Gastroesophageal sphincter (tissue), 4 donors: ENCODE measurements around the gene GLB1L3. TPM values are rescaled to one million over a fixed set of nuclear protein-coding genes. Genes with fewer than 3 reads are reported as not detected.
"Not testable (repeated sequence)": the region's sequence is repeated elsewhere in the genome, so short reads cannot be mapped to it uniquely, and the experiment has no call there.

Source experiments
- ATAC-seq: fragments of 150-250 bp; one replicate; pipeline ENCODE4 v1.9.1; 2016; ENCODE audit warnings: mild to moderate bottlenecking, moderate library complexity
- H3K27ac ChIP-seq, 4 donors: fragments of 200-600 bp; sonication (generic) in 3 of 4; 1 replicate in 3 of 4; 2 replicates in 1 of 4; pipeline ENCODE4 v1.5.1; 2016 to 2019
- H3K27me3 ChIP-seq: fragments of 200-600 bp; sonication (generic); one replicate; pipeline ENCODE4 v1.5.1; 2019
- H3K36me3 ChIP-seq, 2 donors: fragments of 200-600 bp; sonication (generic); one replicate each; pipeline ENCODE4 v1.5.1; 2019; ENCODE audit warnings: control low read depth in 1 of 2
- H3K4me1 ChIP-seq, 3 donors: fragments of 200-600 bp; sonication (generic); 1 replicate in 2 of 3; 2 replicates in 1 of 3; pipeline ENCODE4 v1.5.1; 2016 to 2019; ENCODE audit warnings: control low read depth in 2 of 3
- H3K4me3 ChIP-seq, 2 donors: fragments of 200-600 bp; sonication (generic); one replicate each; pipeline ENCODE4 v1.5.1; 2019; ENCODE audit warnings: mild to moderate bottlenecking in 1 of 2, moderate library complexity in 1 of 2
- H3K9me3 ChIP-seq, 3 donors: fragments of 200-600 bp; sonication (generic); one replicate each; pipeline ENCODE4 v1.5.1; 2017 to 2019; ENCODE audit warnings: control low read depth in 2 of 3
- EP300 ChIP-seq: sonication (generic); formaldehyde crosslinking; IDR thresholded peaks from one replicate; pipeline ENCODE4 v1.6.1; 2017; ENCODE audit warnings: antibody characterized with exemption, mild to moderate bottlenecking
- POLR2A ChIP-seq, 2 donors: fragments of 450-650 bp; IDR thresholded peaks; one replicate each; pipeline ENCODE4 v1.6.1; 2017; ENCODE audit warnings: antibody characterized with exemption in 2 of 2, mild to moderate bottlenecking in 2 of 2, moderate library complexity in 1 of 2
- POLR2AphosphoS5 ChIP-seq: sonication (generic); formaldehyde crosslinking; IDR thresholded peaks from one replicate; pipeline ENCODE4 v1.6.1; 2017; ENCODE audit warnings: antibody characterized with exemption
- WGBS, 2 donors: methylation state at CpG; one replicate each; pipeline ENCODE4 v1.1.5; 2018; ENCODE audit warnings: low coverage in 1 of 2; 5-methylcytosine and 5-hydroxymethylcytosine counted together
- total RNA-seq, 4 donors: library from RNA; depleted of rRNA; stranded (reverse); fragments of >200 nt; gene quantifications; one replicate each; pipeline ENCODE4 v1.1.0, GENCODE V29; 2016
- TF ChIP-seq, protein P1 (sequence below), 4 experiments: fragments of 200-600 bp in 2 of 4; fragments of 450-650 bp in 2 of 4; sonication (generic) in 1 of 4; IDR thresholded peaks; one replicate each; pipeline ENCODE4 v1.5.1; 2017 to 2019; ENCODE audit warnings: antibody characterized with exemption in 4 of 4, mild to moderate bottlenecking in 2 of 4, moderate library complexity in 2 of 4

Gene GLB1L3
- total RNA-seq, 4 donors from 2014 or later = 0.42 TPM; not detected in 3

GRCh38 chr11:134254433-134255183 lies 21.6 kb upstream of the GLB1L3 start:
- H3K4me3 ChIP-seq = peak overlapping the region; percentile 66 to 87
- no peak for TF ChIP-seq EP300
- TF ChIP-seq POLR2AphosphoS5 = no peak
- no peak for TF ChIP-seq POLR2A (IDR thresholded peaks at IDR 0.05)
- TF ChIP-seq, protein P1, sequence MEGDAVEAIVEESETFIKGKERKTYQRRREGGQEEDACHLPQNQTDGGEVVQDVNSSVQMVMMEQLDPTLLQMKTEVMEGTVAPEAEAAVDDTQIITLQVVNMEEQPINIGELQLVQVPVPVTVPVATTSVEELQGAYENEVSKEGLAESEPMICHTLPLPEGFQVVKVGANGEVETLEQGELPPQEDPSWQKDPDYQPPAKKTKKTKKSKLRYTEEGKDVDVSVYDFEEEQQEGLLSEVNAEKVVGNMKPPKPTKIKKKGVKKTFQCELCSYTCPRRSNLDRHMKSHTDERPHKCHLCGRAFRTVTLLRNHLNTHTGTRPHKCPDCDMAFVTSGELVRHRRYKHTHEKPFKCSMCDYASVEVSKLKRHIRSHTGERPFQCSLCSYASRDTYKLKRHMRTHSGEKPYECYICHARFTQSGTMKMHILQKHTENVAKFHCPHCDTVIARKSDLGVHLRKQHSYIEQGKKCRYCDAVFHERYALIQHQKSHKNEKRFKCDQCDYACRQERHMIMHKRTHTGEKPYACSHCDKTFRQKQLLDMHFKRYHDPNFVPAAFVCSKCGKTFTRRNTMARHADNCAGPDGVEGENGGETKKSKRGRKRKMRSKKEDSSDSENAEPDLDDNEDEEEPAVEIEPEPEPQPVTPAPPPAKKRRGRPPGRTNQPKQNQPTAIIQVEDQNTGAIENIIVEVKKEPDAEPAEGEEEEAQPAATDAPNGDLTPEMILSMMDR (IDR thresholded peaks at IDR 0.05) = no peak
- no peaks in the 10 kb centered on the region for H3K27me3 ChIP-seq
- H3K9me3 ChIP-seq = no peaks in the 10 kb centered on the region
- WGBS, 2 donors = 65 to 70% methylated on average over 3 of the region's 3 CpGs
- peaks cover 9 to 38% (median 12%) of the 10 kb centered on the region in 3 donors for H3K4me1 ChIP-seq
- peaks cover 0 to 50% of the 10 kb centered on the region in 2 donors for H3K36me3 ChIP-seq
- no peak for ATAC-seq
- no peak overlapping the region for H3K27ac ChIP-seq

GRCh38 chr11:134255184-134255561 lies 21.0 kb upstream of the GLB1L3 start:
- peaks cover 9 to 38% (median 12%) of the 10 kb centered on the region in 3 donors for H3K4me1 ChIP-seq
- not testable (repeated sequence) for H3K27me3 ChIP-seq, ATAC-seq, H3K4me3 ChIP-seq, H3K9me3 ChIP-seq, H3K27ac ChIP-seq
- H3K36me3 ChIP-seq = peaks cover 0 to 50% of the 10 kb centered on the region in 2 donors
- WGBS, 2 donors = 93 to 94% methylated on average over 4 to 5 of the region's 5 CpGs

DNA sequence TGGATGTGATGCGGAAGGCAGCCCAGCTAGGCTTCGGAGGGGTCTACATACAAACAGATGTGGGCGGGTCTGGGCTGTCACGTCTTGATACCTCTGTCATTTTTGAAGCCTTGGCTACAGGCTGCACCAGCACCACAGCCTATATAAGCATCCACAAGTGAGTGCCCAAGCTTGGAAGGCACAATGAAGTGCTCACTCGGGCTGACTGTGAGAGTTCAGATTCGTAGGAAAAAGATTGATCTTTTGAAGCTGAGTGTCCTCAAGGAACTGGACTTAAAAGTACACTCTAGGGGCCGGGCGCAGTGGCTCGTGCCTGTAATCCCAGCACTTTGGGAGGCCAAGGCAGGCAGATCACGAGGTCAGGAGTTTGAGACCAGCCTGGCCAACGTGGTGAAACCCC lies 19.1 kb upstream of the GLB1L3 start:
- H3K36me3 ChIP-seq = peaks cover 0 to 59% of the 10 kb centered on the region in 2 donors
- H3K4me1 ChIP-seq = peaks cover 3 to 25% (median 10%) of the 10 kb centered on the region in 3 donors
- no peak overlapping the region for H3K27ac ChIP-seq
- TF ChIP-seq, protein P1 (IDR thresholded peaks at IDR 0.05) = no peak
- TF ChIP-seq POLR2A (IDR thresholded peaks at IDR 0.05) (no peak), POLR2AphosphoS5 (no peak)
- no peaks in the 10 kb centered on the region for H3K9me3 ChIP-seq
- 89 to 96% methylated on average over 4 to 8 of the region's 11 CpGs for whole genome bisulfite sequencing, 2 donors
- ATAC-seq = no peak
- no peak overlapping the region for H3K4me3 ChIP-seq
- no peaks in the 10 kb centered on the region for H3K27me3 ChIP-seq

- peaks cover 0 to 74% of the 10 kb centered on the region in 2 donors for H3K36me3 ChIP-seq
Measured at GRCh38 chr11:134258577-134258976, 17.6 kb upstream of the GLB1L3 start.

GRCh38 chr11:134260503-134260902 lies 15.7 kb upstream of the GLB1L3 start:
- TF ChIP-seq POLR2AphosphoS5 (no peak), POLR2A (IDR thresholded peaks at IDR 0.05) (no peak), EP300 (no peak)
- TF ChIP-seq, protein P1 (IDR thresholded peaks at IDR 0.05) = no peak
- Histone ChIP-seq H3K27ac (no peak overlapping the region), H3K9me3 (no peaks in the 10 kb centered on the region), H3K4me3 (no peak overlapping the region), H3K4me1 (peaks cover 0 to 3% (median 0%) of the 10 kb centered on the region in 3 donors), H3K36me3 (peaks cover 0 to 93% of the 10 kb centered on the region in 2 donors), H3K27me3 (no peaks in the 10 kb centered on the region)
- ATAC-seq = no peak

More at GRCh38 chr11:134258577-134258976, 17.6 kb upstream of the GLB1L3 start:
- peaks cover 0 to 19% (median 7%) of the 10 kb centered on the region in 3 donors for H3K4me1 ChIP-seq
- no peak overlapping the region for H3K27ac ChIP-seq
- no peaks in the 10 kb centered on the region for H3K9me3 ChIP-seq
- TF ChIP-seq, protein P1 (IDR thresholded peaks at IDR 0.05) = no peak
- TF ChIP-seq EP300 (no peak), POLR2A (IDR thresholded peaks at IDR 0.05) (no peak), POLR2AphosphoS5 (no peak)
- no peak for ATAC-seq
- no peaks in the 10 kb centered on the region for H3K27me3 ChIP-seq
- no peak overlapping the region for H3K4me3 ChIP-seq
- 69 to 79% methylated on average over 2 to 3 of the region's 4 CpGs for WGBS, 2 donors
